CD14-positive monocyte (primary cell): ENCODE results near the gene ZNF512. TPM values are rescaled to one million over a fixed set of nuclear protein-coding genes. Genes with fewer than 3 reads are reported as not detected.

Experiments
- DNase-seq, 3 donors: peaks; one replicate each; pipeline ENCODE4 v3.0.0-alpha.2; 2011 to 2022
- H2AFZ ChIP-seq: 2 replicates; pipeline ENCODE4 v1.6.0; 2012; ENCODE audit warnings: mild to moderate bottlenecking, low read depth, low read length, inconsistent platforms; ENCODE audit not compliant: insufficient read depth, poor library complexity, severe bottlenecking
- H3K27ac ChIP-seq, 2 donors: 1 replicate in 1 of 2; 2 replicates in 1 of 2; pipeline ENCODE4 v1.5.1; 2012 to 2013; ENCODE audit warnings: low read length in 2 of 2, control low read depth in 1 of 2, inconsistent platforms in 1 of 2, low read depth in 1 of 2, mild to moderate bottlenecking in 1 of 2
- H3K27me3 ChIP-seq, 2 donors: one replicate each; pipeline versions ENCODE4 v1.6.0 to v1.6.1; 2011 to 2013; ENCODE audit warnings: low read length in 2 of 2; ENCODE audit not compliant: control insufficient read depth in 2 of 2, insufficient read depth in 2 of 2
- H3K36me3 ChIP-seq, 2 donors: replicated peaks in 1 of 2; 1 replicate in 1 of 2; 2 replicates in 1 of 2; pipeline versions ENCODE4 v1.5.1 to v1.6.1; 2012 to 2013; ENCODE audit warnings: low read length in 2 of 2, control low read depth in 1 of 2, inconsistent platforms in 1 of 2, mild to moderate bottlenecking in 1 of 2; ENCODE audit not compliant: insufficient read depth in 2 of 2, control insufficient read depth in 1 of 2
- H3K4me1 ChIP-seq, 2 donors: 1 replicate in 1 of 2; 2 replicates in 1 of 2; pipeline versions ENCODE4 v1.5.1 to v1.6.1; 2012 to 2013; ENCODE audit warnings: low read length in 2 of 2, control low read depth in 1 of 2, inconsistent platforms in 1 of 2, mild to moderate bottlenecking in 1 of 2, moderate library complexity in 1 of 2; ENCODE audit not compliant: insufficient read depth in 2 of 2, control insufficient read depth in 1 of 2
- H3K4me2 ChIP-seq: replicated peaks from 2 replicates; pipeline ENCODE3; 2012; ENCODE audit warnings: low read length, moderate library complexity, mild to moderate bottlenecking; ENCODE audit not compliant: poor library complexity, severe bottlenecking; ENCODE audit errors: extremely low read depth
- H3K4me3 ChIP-seq, 3 experiments: fragments of 200-600 bp in 1 of 3; sonication (generic) in 1 of 3; replicated peaks in 1 of 3; 1 replicate in 2 of 3; 2 replicates in 1 of 3; pipeline ENCODE4 v1.5.1; 2011 to 2013; ENCODE audit warnings: low read length in 3 of 3, mild to moderate bottlenecking in 3 of 3, control low read depth in 2 of 3, low read depth in 2 of 3, inconsistent platforms in 1 of 3, moderate library complexity in 1 of 3
- H3K79me2 ChIP-seq: 2 replicates; pipeline ENCODE4 v1.6.0; 2012; ENCODE audit warnings: mild to moderate bottlenecking, control low read depth, inconsistent platforms, low read length, moderate library complexity; ENCODE audit not compliant: insufficient read depth
- H3K9ac ChIP-seq: 2 replicates; pipeline ENCODE4 v1.6.0; 2017; ENCODE audit warnings: low read length, mild to moderate bottlenecking; ENCODE audit not compliant: insufficient read depth, poor library complexity, severe bottlenecking
- H3K9me3 ChIP-seq, 2 donors: replicated peaks in 1 of 2; 1 replicate in 1 of 2; 2 replicates in 1 of 2; pipeline versions ENCODE4 v1.5.1 to v1.6.1; 2012 to 2013; ENCODE audit warnings: low read length in 2 of 2, control low read depth in 1 of 2; ENCODE audit not compliant: control insufficient read depth in 1 of 2, insufficient read depth in 1 of 2
- H4K20me1 ChIP-seq: 2 replicates; pipeline ENCODE4 v1.6.0; 2012; ENCODE audit warnings: mild to moderate bottlenecking, low read length, control low read depth, moderate library complexity; ENCODE audit not compliant: insufficient read depth
- H3K27ac Mint-ChIP-seq, 7 donors: one replicate each; pipeline ENCODE4 v1.8.0; 2020; ENCODE audit warnings: mild to moderate bottlenecking in 7 of 7, mixed read lengths in 7 of 7, moderate library complexity in 6 of 7, inconsistent platforms in 2 of 7
- H3K27me3 Mint-ChIP-seq, 3 donors: one replicate each; pipeline ENCODE4 v1.8.0; 2021 to 2022; ENCODE audit warnings: low read depth in 3 of 3, mild to moderate bottlenecking in 3 of 3, mixed read lengths in 3 of 3, moderate library complexity in 3 of 3, inconsistent platforms in 1 of 3
- H3K36me3 Mint-ChIP-seq, 2 donors: one replicate each; pipeline ENCODE4 v1.8.0; 2020; ENCODE audit warnings: mixed read lengths in 2 of 2, inconsistent platforms in 1 of 2, mild to moderate bottlenecking in 1 of 2
- H3K4me1 Mint-ChIP-seq: one replicate; pipeline ENCODE4 v1.8.0; 2020; ENCODE audit warnings: mild to moderate bottlenecking, mixed read lengths
- H3K4me3 Mint-ChIP-seq, 2 donors: one replicate each; pipeline ENCODE4 v1.8.0; 2020; ENCODE audit warnings: mild to moderate bottlenecking in 2 of 2, mixed read lengths in 2 of 2, moderate library complexity in 1 of 2
- H3K9me3 Mint-ChIP-seq, 7 donors: one replicate each; pipeline ENCODE4 v1.8.0; 2020 to 2022; ENCODE audit warnings: mixed read lengths in 7 of 7, mild to moderate bottlenecking in 6 of 7, moderate library complexity in 6 of 7, inconsistent platforms in 2 of 7
- CTCF ChIP-seq: fragments of 200-600 bp; IDR thresholded peaks from one replicate; pipeline ENCODE4 v1.8.0; 2022; ENCODE audit warnings: antibody characterized with exemption, mild to moderate bottlenecking
- WGBS: methylation state at CpG from one replicate; pipeline ENCODE4 v1.1.5; 2013; ENCODE audit warnings: missing lambda C conversion rate; ENCODE audit not compliant: insufficient coverage; 5-methylcytosine and 5-hydroxymethylcytosine counted together
- intact Hi-C, 2 donors: fragments of 100-400 bp; cut with micrococcal nuclease; formaldehyde crosslinking; loops; one replicate each; pipeline versions ENCODE4 v1.15.0 to v1.15.1; 2023
- polyA plus RNA-seq, 3 donors: library from polyadenylated mRNA; depleted of rRNA in 1 of 3; unstranded in 2 of 3; stranded (reverse) in 1 of 3; fragments of 300-500 nt in 2 of 3; fragments of >200 nt in 1 of 3; fragmentation: Illumina TruSeq in 2 of 3; gene quantifications; 1 replicate in 2 of 3; 2 replicates in 1 of 3; pipeline ENCODE4 v1.2.3, GENCODE V29; 2012 to 2021

ZNF512 gene
- polyA plus RNA-seq, 3 donors, result 6.7 to 13.1 (median 12.8) TPM

GRCh38 chr2:27664622-27665363 is 82.0 kb downstream of the ZNF512 start:
- Histone ChIP-seq H4K20me1 (no peaks in the 10 kb centered on the region), H3K27ac (peak overlapping the region; percentile 80 to 95), H3K36me3 (peaks cover 33 to 44% of the 10 kb centered on the region in 2 donors), H3K79me2 (peaks cover 43% of the 10 kb centered on the region), H3K4me1 (peaks cover 32 to 36% of the 10 kb centered on the region in 2 donors), H3K9ac (peak overlapping the region; percentile 75), H3K27me3 (no peaks in the 10 kb centered on the region), H2AFZ (peak overlapping the region; percentile 99), H3K9me3 (no peaks in the 10 kb centered on the region), H3K4me3 (peak overlapping the region; percentile 72 to 83 (median 82)), H3K4me2 (peak overlapping the region; percentile 96)
- WGBS, result 69% methylated on average over 10 of the region's 16 CpGs
- no peak for TF ChIP-seq CTCF
- H3K27me3 Mint-ChIP-seq, result no peaks in the 10 kb centered on the region
- intact Hi-C loops, result no loop called here
- no peaks in the 10 kb centered on the region for H3K9me3 Mint-ChIP-seq
- peak in 1 of 3 donors; percentile 21 for DNase-seq
- H3K4me1 Mint-ChIP-seq, result peaks cover 32% of the 10 kb centered on the region
- peaks cover 37 to 47% of the 10 kb centered on the region in 2 donors for H3K36me3 Mint-ChIP-seq
- peak overlapping the region; percentile 91 to 100 for H3K4me3 Mint-ChIP-seq
- peak overlapping the region; percentile 98 to 100 (median 99) for H3K27ac Mint-ChIP-seq

GRCh38 chr2:27667446-27667845 is 84.6 kb downstream of the ZNF512 start:
- Mint-ChIP-seq H3K4me3 (peak overlapping the region in 1 of 2 donors; percentile 57), H3K4me1 (peaks cover 30% of the 10 kb centered on the region), H3K36me3 (peaks cover 36 to 52% of the 10 kb centered on the region in 2 donors), H3K27me3 (no peaks in the 10 kb centered on the region), H3K9me3 (no peaks in the 10 kb centered on the region), H3K27ac (peak overlapping the region; percentile 77 to 93 (median 87))
- no peaks in the 10 kb centered on the region for H4K20me1 ChIP-seq
- peaks cover 31 to 34% of the 10 kb centered on the region in 2 donors for H3K4me1 ChIP-seq
- TF ChIP-seq CTCF, result no peak
- no peaks in the 10 kb centered on the region for H3K27me3 ChIP-seq
- H3K4me2 ChIP-seq, result peak overlapping the region; percentile 13
- H2AFZ ChIP-seq, result no peak overlapping the region
- no peak overlapping the region for H3K4me3 ChIP-seq
- H3K9me3 ChIP-seq, result no peaks in the 10 kb centered on the region
- DNase-seq, result peak in 2 of 3 donors; percentile 62 to 66
- peaks cover 37 to 44% of the 10 kb centered on the region in 2 donors for H3K36me3 ChIP-seq
- peaks cover 40% of the 10 kb centered on the region for H3K79me2 ChIP-seq
- H3K27ac ChIP-seq, result peak overlapping the region in 1 of 2 donors; percentile 75
- no CpG with 5 or more reads among the region's 1 CpG for WGBS
- no peak overlapping the region for H3K9ac ChIP-seq
- intact Hi-C loops, result no loop called here
